T-helper 1 cell treated with Interleukin-12 subunit alpha and Interleukin-12 subunit beta and Interleukin-4 antibody, amounts not matched to agents 30 μg/mL and 1 μg/mL, for 36 hours (primary cell): ENCODE data around the gene DYNLT2B.
"Not testable (repeated sequence)": the region's sequence is repeated elsewhere in the genome, so short reads cannot be mapped to it uniquely, and the experiment has no call there.

Experiments
- H3K27ac Mint-ChIP-seq: one replicate; pipeline ENCODE4 v1.8.0; 2021; ENCODE audit warnings: mild to moderate bottlenecking, mixed read lengths
- H3K27me3 Mint-ChIP-seq: one replicate; pipeline ENCODE4 v1.8.0; 2021; ENCODE audit warnings: low read depth, mixed read lengths
- H3K36me3 Mint-ChIP-seq: one replicate; pipeline ENCODE4 v1.8.0; 2021; ENCODE audit warnings: low read depth, mixed read lengths
- H3K4me1 Mint-ChIP-seq: one replicate; pipeline ENCODE4 v1.8.0; 2021; ENCODE audit warnings: low read depth, mixed read lengths
- H3K4me3 Mint-ChIP-seq: one replicate; pipeline ENCODE4 v1.8.0; 2021; ENCODE audit warnings: mild to moderate bottlenecking, moderate library complexity, mixed read lengths
- H3K9me3 Mint-ChIP-seq: one replicate; pipeline ENCODE4 v1.8.0; 2021; ENCODE audit warnings: mixed read lengths

DYNLT2B gene

GRCh38 chr3:196339493-196340254, 21.6 kb upstream of the DYNLT2B start:
- Mint-ChIP-seq H3K27ac (no peak overlapping the region), H3K9me3 (no peaks in the 10 kb centered on the region), H3K36me3 (no peaks in the 10 kb centered on the region), H3K4me1 (peaks cover 1% of the 10 kb centered on the region), H3K27me3 (no peaks in the 10 kb centered on the region), H3K4me3 (no peak overlapping the region)

- Mint-ChIP-seq H3K27ac (no peak overlapping the region), H3K9me3 (no peaks in the 10 kb centered on the region), H3K4me3 (no peak overlapping the region), H3K4me1 (no peaks in the 10 kb centered on the region), H3K36me3 (no peaks in the 10 kb centered on the region), H3K27me3 (no peaks in the 10 kb centered on the region)
Observed at GRCh38 chr3:196339044-196339443, 21.0 kb upstream of the DYNLT2B start.

DNA sequence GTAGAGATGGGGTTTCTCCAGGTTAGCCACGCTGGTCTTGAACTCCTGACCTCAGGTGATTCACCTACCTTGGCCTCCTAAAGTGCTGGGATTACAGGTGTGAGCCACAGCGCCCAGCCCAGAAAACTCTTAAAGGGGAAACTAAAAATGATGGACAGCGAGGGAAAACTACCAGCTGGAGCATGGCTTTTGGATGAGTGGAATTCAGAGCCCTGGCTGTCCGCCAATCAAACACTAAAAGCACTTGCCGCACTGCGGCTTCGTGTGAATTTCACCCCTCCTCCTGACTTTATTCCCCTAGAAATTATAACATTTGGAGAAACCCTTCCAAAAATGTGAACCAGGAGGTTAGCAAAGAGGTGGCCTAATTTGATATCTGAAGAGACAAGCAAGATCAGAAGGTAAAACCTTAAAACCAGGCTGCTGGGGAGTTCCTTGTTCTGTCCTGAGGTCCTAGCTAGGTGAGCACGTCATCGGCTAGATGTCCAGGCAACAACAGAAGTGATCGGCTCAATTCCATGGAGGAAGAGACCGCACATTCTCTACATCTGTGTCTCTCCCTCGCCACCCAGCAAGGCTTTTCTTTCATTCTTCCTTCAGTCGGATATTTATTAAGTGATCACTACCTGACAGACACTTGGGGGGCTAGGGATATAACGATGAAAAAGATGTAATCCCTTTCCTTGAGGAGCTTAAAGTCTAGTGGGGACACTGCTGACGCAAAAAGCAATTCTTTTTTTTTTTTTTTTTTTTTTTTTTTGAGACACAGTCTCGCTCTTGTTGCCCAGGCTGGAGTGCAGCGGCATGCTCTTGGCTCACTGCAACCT, 18.5 kb upstream of the DYNLT2B start:
- H3K36me3 Mint-ChIP-seq: no peaks in the 10 kb centered on the region
- H3K27ac Mint-ChIP-seq: no peak overlapping the region
- no peaks in the 10 kb centered on the region for H3K4me1 Mint-ChIP-seq
- peaks cover 4% of the 10 kb centered on the region for H3K27me3 Mint-ChIP-seq
- no peaks in the 10 kb centered on the region for H3K9me3 Mint-ChIP-seq
- no peak overlapping the region for H3K4me3 Mint-ChIP-seq

GRCh38 chr3:196335503-196335948, 17.5 kb upstream of the DYNLT2B start:
- H3K4me3 Mint-ChIP-seq: no peak overlapping the region
- H3K9me3 Mint-ChIP-seq: no peaks in the 10 kb centered on the region
- no peaks in the 10 kb centered on the region for H3K4me1 Mint-ChIP-seq
- H3K36me3 Mint-ChIP-seq: no peaks in the 10 kb centered on the region
- H3K27me3 Mint-ChIP-seq: peaks cover 4% of the 10 kb centered on the region
- no peak overlapping the region for H3K27ac Mint-ChIP-seq

GRCh38 chr3:196334982-196335381, 16.9 kb upstream of the DYNLT2B start:
- H3K27ac Mint-ChIP-seq: no peak overlapping the region

GRCh38 chr3:196332168-196332567, 14.1 kb upstream of the DYNLT2B start:
- Mint-ChIP-seq H3K27me3 (peaks cover 23% of the 10 kb centered on the region), H3K4me1 (no peaks in the 10 kb centered on the region), H3K36me3 (no peaks in the 10 kb centered on the region), H3K4me3 (no peak overlapping the region), H3K9me3 (no peaks in the 10 kb centered on the region), H3K27ac (no peak overlapping the region)

More at GRCh38 chr3:196334982-196335381, 16.9 kb upstream of the DYNLT2B start:
- Mint-ChIP-seq H3K27me3 (peaks cover 9% of the 10 kb centered on the region), H3K4me3 (no peak overlapping the region), H3K9me3 (no peaks in the 10 kb centered on the region), H3K4me1 (no peaks in the 10 kb centered on the region), H3K36me3 (no peaks in the 10 kb centered on the region)

- Mint-ChIP-seq H3K27me3 (peaks cover 19% of the 10 kb centered on the region), H3K9me3 (no peaks in the 10 kb centered on the region), H3K4me3 (no peak overlapping the region), H3K4me1 (no peaks in the 10 kb centered on the region), H3K36me3 (no peaks in the 10 kb centered on the region), H3K27ac (no peak overlapping the region)
Observed at GRCh38 chr3:196327405-196327804, 9.4 kb upstream of the DYNLT2B start.

DNA sequence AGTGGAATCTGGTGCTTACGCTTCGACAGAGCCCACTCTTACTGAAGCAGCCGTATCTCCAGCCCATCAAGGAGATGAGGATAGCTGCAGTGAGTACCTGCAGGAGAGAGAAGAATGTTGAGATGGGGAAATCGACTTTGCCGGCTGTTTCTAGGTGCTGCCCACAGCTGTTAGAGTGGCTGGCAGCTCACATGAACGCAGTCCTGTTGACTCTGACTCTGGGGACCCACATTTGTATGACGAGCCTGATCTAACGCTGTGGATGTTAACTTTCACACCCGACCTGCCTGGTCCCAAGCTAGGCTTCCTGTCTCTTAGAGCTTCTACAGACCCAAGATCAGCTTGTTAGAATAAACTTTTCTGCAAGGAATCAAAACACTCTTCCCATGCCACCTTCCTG, 8.9 kb upstream of the DYNLT2B start:
- Mint-ChIP-seq H3K4me3 (no peak overlapping the region), H3K27ac (no peak overlapping the region), H3K9me3 (no peaks in the 10 kb centered on the region), H3K4me1 (no peaks in the 10 kb centered on the region), H3K27me3 (peaks cover 19% of the 10 kb centered on the region), H3K36me3 (no peaks in the 10 kb centered on the region)

DNA sequence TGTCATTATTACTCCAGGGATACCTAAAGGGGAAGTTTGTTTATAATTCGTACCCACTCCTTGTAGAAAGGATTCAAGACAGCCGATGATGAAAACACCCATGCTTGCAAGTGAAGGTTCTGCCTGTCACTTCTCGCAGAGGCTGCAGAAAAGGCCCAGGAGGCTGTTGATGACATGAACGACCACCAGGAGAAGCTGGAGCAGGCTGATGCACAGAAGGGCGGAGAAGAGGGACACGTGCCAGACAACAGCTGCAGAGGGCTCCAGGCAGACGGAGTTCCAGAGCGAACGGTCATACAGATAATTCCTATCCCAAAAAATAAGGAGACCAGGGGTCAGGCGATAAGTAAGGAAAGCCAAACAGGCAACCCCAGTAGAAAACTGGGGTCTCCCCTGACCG, 5.7 kb upstream of the DYNLT2B start:
- Mint-ChIP-seq H3K36me3 (no peaks in the 10 kb centered on the region), H3K4me1 (peaks cover 7% of the 10 kb centered on the region), H3K9me3 (no peaks in the 10 kb centered on the region), H3K27ac (no peak overlapping the region), H3K27me3 (peaks cover 4% of the 10 kb centered on the region), H3K4me3 (no peak overlapping the region)

DNA sequence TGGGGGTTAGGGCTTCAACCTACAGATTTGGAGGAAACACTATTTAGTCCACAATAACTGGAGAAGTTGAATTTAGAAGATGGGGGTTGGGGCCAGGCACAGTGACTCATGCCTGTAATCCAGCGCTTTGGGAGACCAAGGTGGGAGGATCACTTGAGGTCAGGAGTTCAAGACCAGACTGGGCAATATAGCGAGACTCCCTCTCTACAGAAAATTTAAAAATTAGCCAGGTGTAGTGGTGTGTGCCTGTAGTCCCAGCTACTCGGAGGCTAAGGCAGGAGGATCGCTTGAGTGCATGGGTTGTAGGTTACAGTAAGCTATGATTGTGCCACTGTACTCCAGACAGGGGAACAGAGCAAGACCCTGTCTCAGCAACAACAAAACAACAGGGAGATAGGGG, 5.0 kb upstream of the DYNLT2B start:
- peaks cover 7% of the 10 kb centered on the region for H3K4me1 Mint-ChIP-seq
- H3K27ac Mint-ChIP-seq: no peak overlapping the region
- H3K27me3 Mint-ChIP-seq: peaks cover 4% of the 10 kb centered on the region
- no peaks in the 10 kb centered on the region for H3K36me3 Mint-ChIP-seq
- no peaks in the 10 kb centered on the region for H3K9me3 Mint-ChIP-seq
- H3K4me3 Mint-ChIP-seq: no peak overlapping the region

DNA sequence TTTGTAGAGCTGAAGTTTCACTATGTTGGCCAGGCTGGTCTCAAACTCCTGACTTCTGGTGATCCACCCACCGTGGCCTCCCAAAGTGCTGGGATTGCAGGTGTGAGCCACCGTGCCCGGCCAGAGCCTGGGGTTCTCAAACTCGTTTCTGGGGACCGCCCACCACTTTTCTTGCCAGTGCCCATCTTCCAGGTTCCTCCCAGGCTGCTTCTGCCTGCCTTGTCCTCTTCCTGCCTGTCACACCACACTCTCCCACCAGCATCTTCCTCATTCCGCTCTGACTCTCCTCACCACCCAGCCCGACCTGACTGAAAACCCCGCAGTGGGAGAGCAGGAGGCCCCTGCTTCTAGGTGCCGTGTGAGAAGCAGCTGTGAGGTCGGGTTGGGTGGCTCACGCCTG, 3.1 kb upstream of the DYNLT2B start:
- no peaks in the 10 kb centered on the region for H3K9me3 Mint-ChIP-seq
- H3K4me1 Mint-ChIP-seq: peaks cover 15% of the 10 kb centered on the region
- no peaks in the 10 kb centered on the region for H3K27me3 Mint-ChIP-seq
- no peak overlapping the region for H3K4me3 Mint-ChIP-seq
- H3K27ac Mint-ChIP-seq: no peak overlapping the region
- H3K36me3 Mint-ChIP-seq: no peaks in the 10 kb centered on the region

GRCh38 chr3:196320137-196320536, 2.1 kb upstream of the DYNLT2B start:
- Mint-ChIP-seq H3K4me1 (peaks cover 15% of the 10 kb centered on the region), H3K27me3 (no peaks in the 10 kb centered on the region), H3K27ac (no peak overlapping the region), H3K9me3 (no peaks in the 10 kb centered on the region), H3K36me3 (no peaks in the 10 kb centered on the region), H3K4me3 (no peak overlapping the region)

- H3K36me3 Mint-ChIP-seq, H3K9me3 Mint-ChIP-seq, H3K27me3 Mint-ChIP-seq: not testable (repeated sequence)
- H3K27ac Mint-ChIP-seq: peak overlapping the region; percentile 91
- peaks cover 15% of the 10 kb centered on the region for H3K4me1 Mint-ChIP-seq
- peak overlapping the region; percentile 92 for H3K4me3 Mint-ChIP-seq
Observed at GRCh38 chr3:196316799-196317686, 997 bp downstream of the DYNLT2B start.

DNA sequence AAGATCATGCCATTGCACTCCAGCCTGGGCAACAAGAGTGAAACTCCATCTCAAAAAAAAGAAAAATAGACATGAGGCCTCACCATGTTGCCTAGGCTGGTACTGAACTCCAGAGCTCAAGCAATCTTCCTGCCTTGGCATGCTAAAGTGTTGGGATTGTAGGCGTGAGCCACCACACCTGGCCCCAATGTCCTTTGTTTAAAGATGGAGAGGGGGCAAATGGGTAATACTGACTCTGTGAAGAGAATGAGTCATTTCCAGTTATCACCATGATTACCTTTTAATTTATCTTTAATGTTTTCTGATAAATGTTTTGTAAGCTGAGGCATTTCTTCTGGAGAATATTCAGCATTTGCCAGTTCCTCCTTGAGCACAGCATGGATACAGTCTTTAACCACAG, 2.2 kb downstream of the DYNLT2B start:
- no peaks in the 10 kb centered on the region for H3K27me3 Mint-ChIP-seq
- peaks cover 6% of the 10 kb centered on the region for H3K36me3 Mint-ChIP-seq
- H3K4me1 Mint-ChIP-seq: peaks cover 12% of the 10 kb centered on the region
- H3K27ac Mint-ChIP-seq: no peak overlapping the region
- H3K4me3 Mint-ChIP-seq: no peak overlapping the region
- H3K9me3 Mint-ChIP-seq: no peaks in the 10 kb centered on the region
